B cell (primary cell): Measurements from ENCODE around the gene RSAD1. TPM values are rescaled to one million over a fixed set of nuclear protein-coding genes. Genes with fewer than 3 reads are reported as not detected.

Source experiments
- ATAC-seq: fragments of 200-7000 bp; cut with Tn5 transposase; one replicate; pipeline ENCODE4 v1.10.0; 2021; ENCODE audit warnings: low read depth, mild to moderate bottlenecking, moderate number of reproducible peaks, moderate library complexity
- CTCF ChIA-PET: fragments of 350-600 bp; sonication (Branson Sonifier 250); formaldehyde crosslinking; loops from one replicate; lab custom pipeline; 2021; ENCODE audit warnings: antibody characterized with exemption, inconsistent platforms; lab: Charles Lee
- POLR2A ChIA-PET: fragments of 350-600 bp; sonication (Branson Sonifier 250); formaldehyde crosslinking; loops from one replicate; lab custom pipeline; 2021; ENCODE audit warnings: antibody characterized with exemption; lab: Charles Lee
- DNase-seq: peaks from one replicate; pipeline ENCODE4 v3.0.0; 2013
- H2AFZ ChIP-seq: 2 replicates; pipeline ENCODE4 v1.6.1; 2012; ENCODE audit warnings: mild to moderate bottlenecking, low read depth, low read length; ENCODE audit not compliant: insufficient read depth, poor library complexity, severe bottlenecking
- H3K27ac ChIP-seq, 2 donors: 1 replicate in 1 of 2; 2 replicates in 1 of 2; pipeline ENCODE4 v1.5.1; 2012 to 2013; ENCODE audit warnings: low read length in 2 of 2, mild to moderate bottlenecking in 2 of 2, moderate library complexity in 1 of 2
- H3K27me3 ChIP-seq, 4 experiments: fragments of 200-600 bp in 1 of 4; sonication (generic) in 1 of 4; replicated peaks in 1 of 4; 1 replicate in 2 of 4; 2 replicates in 2 of 4; pipeline versions ENCODE4 v1.6.1 to v1.7.0; 2013 to 2016; ENCODE audit warnings: low read length in 3 of 4, mild to moderate bottlenecking in 2 of 4, mixed read lengths in 1 of 4, moderate library complexity in 1 of 4; ENCODE audit not compliant: insufficient read depth in 4 of 4, control insufficient read depth in 3 of 4; ENCODE audit errors: control extremely low read depth in 1 of 4
- H3K36me3 ChIP-seq, 2 experiments: replicated peaks in 1 of 2; 1 replicate in 1 of 2; 2 replicates in 1 of 2; pipeline versions ENCODE4 v1.6.1 to v1.7.1; 2013; ENCODE audit warnings: low read length in 1 of 2; ENCODE audit not compliant: insufficient read depth in 2 of 2, control insufficient read depth in 1 of 2; ENCODE audit errors: control extremely low read depth in 1 of 2, extremely low read depth in 1 of 2
- H3K4me1 ChIP-seq, 2 donors: fragments of 200-600 bp in 1 of 2; sonication (generic) in 1 of 2; 1 replicate in 1 of 2; 2 replicates in 1 of 2; pipeline versions ENCODE4 v1.5.1 to v1.6.1; 2013 to 2017; ENCODE audit warnings: low read length in 2 of 2; ENCODE audit not compliant: control insufficient read depth in 2 of 2, insufficient read depth in 2 of 2
- H3K4me2 ChIP-seq: replicated peaks from 2 replicates; pipeline ENCODE3; 2012; ENCODE audit warnings: mild to moderate bottlenecking, low read depth, low read length; ENCODE audit not compliant: poor library complexity, severe bottlenecking
- H3K4me3 ChIP-seq, 5 experiments: fragments of 200-600 bp in 1 of 5; sonication (generic) in 1 of 5; 1 replicate in 3 of 5; 2 replicates in 2 of 5; pipeline versions ENCODE4 v1.5.1 to v1.7.0; 2011 to 2016; ENCODE audit warnings: low read length in 4 of 5, mild to moderate bottlenecking in 4 of 5, low read depth in 2 of 5, control low read depth in 1 of 5, moderate library complexity in 1 of 5; ENCODE audit not compliant: insufficient read depth in 1 of 5; ENCODE audit errors: control extremely low read depth in 1 of 5, extremely low read depth in 1 of 5
- H3K79me2 ChIP-seq: fragments of 200-600 bp; sonication (generic); one replicate; pipeline ENCODE4 v1.6.0; 2016; ENCODE audit warnings: low read length; ENCODE audit not compliant: control insufficient read depth, insufficient read depth
- H3K9ac ChIP-seq: fragments of 200-600 bp; sonication (generic); 2 replicates; pipeline ENCODE4 v1.6.1; 2017; ENCODE audit warnings: mild to moderate bottlenecking, low read length, moderate library complexity
- H3K9me3 ChIP-seq, 3 donors: one replicate each; pipeline versions ENCODE4 v1.6.1 to v1.7.1; 2013; ENCODE audit warnings: low read length in 2 of 3; ENCODE audit not compliant: control insufficient read depth in 2 of 3, insufficient read depth in 1 of 3; ENCODE audit errors: control extremely low read depth in 1 of 3
- H4K20me1 ChIP-seq: 2 replicates; pipeline ENCODE4 v1.6.0; 2012; ENCODE audit warnings: mild to moderate bottlenecking, low read length; ENCODE audit not compliant: insufficient read depth, control insufficient read depth, poor library complexity, severe bottlenecking
- H3K27ac Mint-ChIP-seq: one replicate; pipeline ENCODE4 v1.8.0; 2021; ENCODE audit warnings: mixed read lengths
- H3K27me3 Mint-ChIP-seq: one replicate; pipeline ENCODE4 v1.8.0; 2021; ENCODE audit warnings: mixed read lengths
- H3K4me1 Mint-ChIP-seq: one replicate; pipeline ENCODE4 v1.8.0; 2021; ENCODE audit warnings: mixed read lengths
- H3K4me3 Mint-ChIP-seq: one replicate; pipeline ENCODE4 v1.8.0; 2021; ENCODE audit warnings: mixed read lengths
- H3K9me3 Mint-ChIP-seq: one replicate; pipeline ENCODE4 v1.8.0; 2022; ENCODE audit warnings: mixed read lengths; ENCODE audit not compliant: insufficient read depth
- CTCF ChIP-seq: fragments of 200-600 bp; IDR thresholded peaks from one replicate; pipeline ENCODE4 v1.8.0; 2022; ENCODE audit warnings: antibody characterized with exemption, mild to moderate bottlenecking
- EZH2 ChIP-seq: IDR thresholded peaks from 2 replicates; pipeline ENCODE4 v1.6.1; 2012; ENCODE audit warnings: borderline replicate concordance, low read depth, mild to moderate bottlenecking, moderate library complexity, low read length; ENCODE audit not compliant: insufficient read depth, poor library complexity, severe bottlenecking
- WGBS: methylation state at CpG from one replicate; pipeline ENCODE4 v1.1.5; 2013; ENCODE audit warnings: missing lambda C conversion rate; ENCODE audit not compliant: insufficient coverage; 5-methylcytosine and 5-hydroxymethylcytosine counted together
- intact Hi-C: fragments of 100-400 bp; cut with micrococcal nuclease; formaldehyde crosslinking; loops from one replicate; pipeline ENCODE4 v1.10.0; 2022
- polyA plus RNA-seq: library from polyadenylated mRNA; depleted of rRNA; stranded (reverse); fragments of >200 nt; gene quantifications from 2 replicates; pipeline ENCODE4 v1.2.3, GENCODE V29; 2012
- total RNA-seq, 2 donors: library from RNA; stranded (reverse); fragments of 120-200 nt in 1 of 2; gene quantifications; 1 replicate in 1 of 2; 2 replicates in 1 of 2; pipeline versions ENCODE4 v1.2.3 to v1.2.4, GENCODE V29; 2013 to 2022

RSAD1 gene
- total and polyA plus RNA-seq, 2 donors (not counting 1 experiment from before 2014, with no cell fraction given), result 53.4 to 63.9 TPM

- Mint-ChIP-seq H3K27ac (no peak overlapping the region), H3K27me3 (no peaks in the 10 kb centered on the region), H3K4me3 (no peak overlapping the region), H3K9me3 (no peaks in the 10 kb centered on the region), H3K4me1 (no peaks in the 10 kb centered on the region)
- intact Hi-C loops, result no loop called here
- no peak for DNase-seq
- no peaks in the 10 kb centered on the region for H4K20me1 ChIP-seq
- H3K4me2 ChIP-seq, result no peak overlapping the region
- no peak overlapping the region for H3K9ac ChIP-seq
- 84% methylated on average over 2 of the region's 2 CpGs for WGBS
- no peaks in the 10 kb centered on the region for H3K36me3 ChIP-seq
- H3K79me2 ChIP-seq, result no peaks in the 10 kb centered on the region
- no peak overlapping the region for H3K4me3 ChIP-seq
- H3K27ac ChIP-seq, result no peak overlapping the region
- no peak overlapping the region for H2AFZ ChIP-seq
- CTCF ChIA-PET, result no interaction called here
- POLR2A ChIA-PET, result no interaction called here
- no peaks in the 10 kb centered on the region for H3K9me3 ChIP-seq
- TF ChIP-seq CTCF (no peak), EZH2 (no peak)
- H3K27me3 ChIP-seq, result peaks cover 0 to 5% (median 2%) of the 10 kb centered on the region in 4 experiments
- no peak for ATAC-seq
- no peaks in the 10 kb centered on the region for H3K4me1 ChIP-seq
Observed at GRCh38 chr17:50523208-50523607, 44.5 kb downstream of the RSAD1 start.

GRCh38 chr17:50524838-50525237 lies 46.2 kb downstream of the RSAD1 start:
- 96% methylated on average over 14 of the region's 18 CpGs for WGBS
- no peak overlapping the region for H3K27ac Mint-ChIP-seq
- no peak overlapping the region for H2AFZ ChIP-seq
- H3K4me3 ChIP-seq, result no peak overlapping the region
- H3K79me2 ChIP-seq, result no peaks in the 10 kb centered on the region
- H3K4me2 ChIP-seq, result no peak overlapping the region
- H3K27me3 ChIP-seq, result peaks cover 0 to 19% (median 10%) of the 10 kb centered on the region in 4 experiments
- no peaks in the 10 kb centered on the region for H4K20me1 ChIP-seq
- no peak overlapping the region for H3K9ac ChIP-seq
- H3K9me3 ChIP-seq, result no peaks in the 10 kb centered on the region
- intact Hi-C loops, result no loop called here
- DNase-seq (no peak), ATAC-seq (no peak)
- H3K4me1 Mint-ChIP-seq, result no peaks in the 10 kb centered on the region
- peaks cover 14% of the 10 kb centered on the region for H3K27me3 Mint-ChIP-seq
- H3K9me3 Mint-ChIP-seq, result no peaks in the 10 kb centered on the region
- H3K27ac ChIP-seq, result no peak overlapping the region
- ChIA-PET CTCF (no interaction called here), POLR2A (no interaction called here)
- H3K4me1 ChIP-seq, result no peaks in the 10 kb centered on the region
- no peaks in the 10 kb centered on the region for H3K36me3 ChIP-seq
- no peak for TF ChIP-seq EZH2
- no peak for TF ChIP-seq CTCF
- H3K4me3 Mint-ChIP-seq, result no peak overlapping the region
